GM12878 (cell line): ENCODE results near the gene CYS1. TPM values are rescaled to one million over a fixed set of nuclear protein-coding genes. Genes with fewer than 3 reads are reported as not detected.

ENCODE experiments used
- ATAC-seq: fragments of 200-7000 bp; cut with Tn5 transposase; 3 replicates; pipeline ENCODE4 v1.9.1; 2020; ENCODE audit warnings: mild to moderate bottlenecking, moderate library complexity
- BruUV-seq: library from RNA; stranded (reverse); fragments of 400-500 nt; replicated peaks from 2 replicates; lab custom pipeline; 2021; lab: Mats Ljungman, UMichigan
- CTCF ChIA-PET: fragments of 300-600 bp; sonication (Branson Sonifier 250); formaldehyde crosslinking; extraction: SDS; loops from one replicate; lab custom pipeline; 2021; ENCODE audit warnings: inconsistent platforms; lab: Yijun Ruan, JAX
- POLR2A ChIA-PET: fragments of 350-600 bp; formaldehyde crosslinking; extraction: SDS; loops from one replicate; lab custom pipeline; 2021; ENCODE audit warnings: inconsistent platforms; lab: Charles Lee
- RAD21 ChIA-PET: fragments of 300-600 bp; sonication (Branson Sonifier 250); formaldehyde crosslinking; loops from one replicate; lab custom pipeline; 2023; ENCODE audit warnings: antibody characterized with exemption; ENCODE audit not compliant: unreplicated experiment; lab: Charles Lee
- SMC1A ChIA-PET: fragments of 300-600 bp; sonication (Branson Sonifier 250); formaldehyde crosslinking; loops from one replicate; lab custom pipeline; 2023; ENCODE audit not compliant: unreplicated experiment, uncharacterized antibody; lab: Charles Lee
- DNase-seq: peaks from one replicate; pipeline ENCODE4 v3.0.0-alpha.2; 2011; ENCODE audit warnings: low read depth, low spot score
- FAIRE-seq: peaks from 3 replicates; lab custom pipeline; 2011; peaks lifted over from hg19 to GRCh38; lab: Jason Lieb, UNC
- H2AFZ ChIP-seq: 2 replicates; pipeline ENCODE4 v1.6.0; 2011; ENCODE audit warnings: low read depth, low read length, control low read depth; ENCODE audit not compliant: control insufficient read depth
- H3K27ac ChIP-seq: 2 replicates; pipeline ENCODE4 v1.5.1; 2011; ENCODE audit warnings: control low read depth; ENCODE audit not compliant: control insufficient read depth, insufficient read depth
- H3K27me3 ChIP-seq, 2 experiments: replicated peaks in 1 of 2; 2 replicates each; pipeline versions ENCODE4 v1.6.0 to v1.6.1; 2011; ENCODE audit warnings: low read length in 1 of 2; ENCODE audit not compliant: control insufficient read depth in 2 of 2, insufficient read depth in 2 of 2
- H3K36me3 ChIP-seq, 2 experiments: 2 replicates each; pipeline ENCODE4 v1.5.1; 2011; ENCODE audit warnings: low read length in 1 of 2; ENCODE audit not compliant: control insufficient read depth in 2 of 2, insufficient read depth in 2 of 2
- H3K4me1 ChIP-seq: 2 replicates; pipeline ENCODE4 v1.6.1; 2011; ENCODE audit warnings: mild to moderate bottlenecking, low read length, moderate library complexity, mixed read lengths; ENCODE audit not compliant: control insufficient read depth, insufficient read depth
- H3K4me2 ChIP-seq: 2 replicates; pipeline ENCODE4 v1.6.0; 2011; ENCODE audit warnings: control low read depth; ENCODE audit not compliant: control insufficient read depth, insufficient read depth
- H3K4me3 ChIP-seq: fragments of 200-600 bp; sonication (generic); 2 replicates; pipeline ENCODE4 v1.5.1; 2016
- H3K79me2 ChIP-seq: 2 replicates; pipeline ENCODE4 v1.6.0; 2011; ENCODE audit warnings: low read length; ENCODE audit not compliant: control insufficient read depth, insufficient read depth
- H3K9ac ChIP-seq: 2 replicates; pipeline ENCODE4 v1.8.0; 2011; ENCODE audit warnings: low read length, control low read depth, mixed read lengths; ENCODE audit not compliant: control insufficient read depth, insufficient read depth
- H3K9me3 ChIP-seq: replicated peaks from 3 replicates; pipeline ENCODE4 v1.5.1; 2011; ENCODE audit warnings: mild to moderate bottlenecking, low read length; ENCODE audit not compliant: control insufficient read depth, insufficient read depth
- H4K20me1 ChIP-seq: 2 replicates; pipeline ENCODE4 v1.6.0; 2011; ENCODE audit not compliant: control insufficient read depth, insufficient read depth
- ASH2L ChIP-seq: fragments of 300-600, 200-600 bp; sonication (generic); IDR thresholded peaks from 2 replicates; pipeline ENCODE4 v1.6.1; 2017; ENCODE audit warnings: low read depth, mild to moderate bottlenecking, borderline replicate concordance
- BACH1 ChIP-seq: fragments of 450-650 bp; IDR thresholded peaks from 2 replicates; pipeline ENCODE4 v1.6.1; 2017; ENCODE audit warnings: mild to moderate bottlenecking, borderline replicate concordance
- CBX3 ChIP-seq: fragments of 200-600 bp; sonication (generic); IDR thresholded peaks from 2 replicates; pipeline ENCODE4 v1.6.1; 2016; ENCODE audit warnings: low read depth, borderline replicate concordance
- CHD2 ChIP-seq: IDR thresholded peaks from 2 replicates; pipeline ENCODE4 v1.6.1; 2011; ENCODE audit warnings: low read depth, low read length, improper control_type of control experiment, borderline replicate concordance
- CREM ChIP-seq: IDR thresholded peaks from 2 replicates; pipeline ENCODE4 v1.6.1; 2014; ENCODE audit warnings: antibody characterized with exemption, low read depth
- GABPA ChIP-seq: IDR thresholded peaks from 2 replicates; pipeline ENCODE4 v1.6.1; 2014; ENCODE audit warnings: antibody characterized with exemption, low read depth, mild to moderate bottlenecking, inconsistent platforms
- HDAC2 ChIP-seq: fragments of 200-600 bp; sonication (generic); IDR thresholded peaks from 2 replicates; pipeline ENCODE4 v1.6.1; 2017
- MTA3 ChIP-seq: IDR thresholded peaks from 2 replicates; pipeline ENCODE4 v1.6.1; 2012; ENCODE audit warnings: low read length, inconsistent platforms, borderline replicate concordance
- NFYB ChIP-seq: IDR thresholded peaks from 2 replicates; pipeline ENCODE4 v1.6.1; 2011; ENCODE audit warnings: low read depth, mild to moderate bottlenecking, low read length, improper control_type of control experiment, moderate library complexity; ENCODE audit not compliant: insufficient read depth
- RAD51 ChIP-seq: fragments of 450-650 bp; IDR thresholded peaks from 2 replicates; pipeline ENCODE4 v1.6.1; 2016; ENCODE audit warnings: moderate library complexity, mild to moderate bottlenecking, inconsistent platforms
- TCF12 ChIP-seq: IDR thresholded peaks from 2 replicates; pipeline ENCODE4 v1.6.1; 2011; ENCODE audit warnings: low read depth, mild to moderate bottlenecking, low read length
- TCF7 ChIP-seq: IDR thresholded peaks from 2 replicates; pipeline ENCODE4 v1.6.1; 2014; ENCODE audit warnings: antibody characterized with exemption, borderline replicate concordance
- ZBTB40 ChIP-seq: fragments of 450-650 bp; IDR thresholded peaks from 2 replicates; pipeline ENCODE4 v1.6.1; 2016; ENCODE audit warnings: mild to moderate bottlenecking, moderate library complexity, borderline replicate concordance
- ZNF592 ChIP-seq: fragments of 450-650 bp; IDR thresholded peaks from 2 replicates; pipeline ENCODE4 v1.6.1; 2017; ENCODE audit warnings: mild to moderate bottlenecking, moderate library complexity
- WGBS: methylation state at CpG from one replicate; pipeline ENCODE4 v1.1.6; 2016; ENCODE audit warnings: low lambda C conversion rate; ENCODE audit not compliant: insufficient replicate concordance, insufficient coverage; ENCODE audit errors: missing lambda C conversion rate; 5-methylcytosine and 5-hydroxymethylcytosine counted together
- in situ Hi-C: fragments of 300-500 bp; cut with MboI; formaldehyde crosslinking; loops from 9 replicates; pipeline ENCODE4 v1.14.3; 2018; ENCODE audit warnings: mixed read lengths
- intact Hi-C: fragments of 100-400 bp; cut with micrococcal nuclease; formaldehyde crosslinking; loops from one replicate; pipeline ENCODE4 v1.14.2; 2022; ENCODE audit not compliant: unreplicated experiment
- polyA plus RNA-seq, 11 experiments: library from polyadenylated mRNA; depleted of rRNA in 4 of 11; unstranded in 6 of 11; stranded (reverse) in 5 of 11; fragments of >200 nt; fragmentation: Nextera tagmentation in 4 of 11; fragmentation: Illumina TruSeq in 1 of 11; extraction: Ambion mirVana in 4 of 11; extraction: Trizol in 1 of 11; gene quantifications; 1 replicate in 1 of 11; 2 replicates in 10 of 11; pipeline versions ENCODE4 v1.2.1 to v1.2.3, GENCODE V29; 2011 to 2016; ENCODE audit warnings: inconsistent platforms in 2 of 11, missing spikeins in 2 of 11, low read depth in 1 of 11
- total RNA-seq, 4 experiments: library from RNA; depleted of rRNA in 3 of 4; stranded (reverse); fragments of >200 nt in 3 of 4; fragmentation: Illumina TruSeq in 1 of 4; extraction: Trizol in 1 of 4; gene quantifications; 2 replicates each; pipeline versions ENCODE4 v1.2.1 to v1.2.3, GENCODE V29; 2013 to 2021
- TF ChIP-seq, protein P1 (sequence below): fragments of 450-650 bp; IDR thresholded peaks from 2 replicates; pipeline ENCODE4 v1.6.1; 2014; ENCODE audit warnings: mild to moderate bottlenecking

CYS1 gene
- total and polyA plus RNA-seq, 10 of the 15 experiments (the other 5 are each of a cell fraction or from before 2014, with no cell fraction given): 0.35 to 6.4 (median 2.5) TPM

DNA sequence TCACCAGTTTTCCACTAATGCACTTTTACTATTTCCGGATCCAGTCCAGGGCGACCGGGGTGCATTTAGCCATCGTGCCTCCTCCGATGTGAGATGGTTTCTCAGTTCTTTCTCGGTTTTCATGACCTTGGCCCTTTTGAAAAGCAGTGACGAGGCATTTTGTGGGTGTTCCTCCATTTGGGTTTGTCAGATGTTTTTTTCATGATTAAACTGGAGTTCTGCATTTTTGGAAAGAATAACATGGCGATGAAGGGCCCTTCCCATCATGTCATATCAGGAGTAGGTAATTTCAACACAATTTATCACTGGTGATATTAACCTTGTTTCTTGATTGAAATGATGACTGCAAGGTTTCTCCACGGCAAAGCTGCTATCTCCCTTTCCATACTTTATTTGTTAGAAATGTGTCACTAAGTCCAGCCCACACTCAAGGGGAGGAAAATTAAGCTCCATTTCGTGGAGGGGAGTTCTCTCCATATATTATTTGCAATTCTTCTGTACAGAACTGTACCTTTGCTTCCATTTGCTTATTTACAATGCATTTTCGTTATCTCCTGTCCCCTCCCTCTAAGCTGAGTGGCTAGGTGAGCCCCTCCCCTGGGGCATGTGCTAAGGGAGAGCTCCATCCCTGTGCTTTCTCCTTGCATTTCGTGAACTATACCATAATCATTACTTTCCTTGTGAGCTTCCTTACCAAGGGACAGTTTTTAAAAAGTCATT, 45.7 kb downstream of the CYS1 start:
- H3K9ac ChIP-seq: no peak overlapping the region
- ChIA-PET RAD21 (interaction anchor here (1.0 to 1.7 kb wide), 2 partner anchors 15 to 50 kb away, joined by 3 to 6 read pairs; no protein-coding TSS in a partner anchor), POLR2A (no interaction called here), CTCF (interaction anchor here (0.8 to 6.9 kb wide), 5 partner anchors 14 to 264 kb away, joined by 3 to 45 read pairs (median 4); no protein-coding TSS in a partner anchor), SMC1A (interaction anchor here (0.6 to 3.0 kb wide), 4 partner anchors 11 to 486 kb away, joined by 3 to 11 read pairs (median 3); no protein-coding TSS in a partner anchor)
- H3K4me1 ChIP-seq: peaks cover 4% of the 10 kb centered on the region
- intact Hi-C loops (no loop called here), in situ Hi-C loops (no loop called here)
- no peaks in the 10 kb centered on the region for H3K36me3 ChIP-seq
- H3K27me3 ChIP-seq: peaks cover 0 to 3% of the 10 kb centered on the region in 2 experiments; a peak in 1 of 4 replicates
- 40% methylated on average over 12 of the region's 12 CpGs for WGBS
- no peak for DNase-seq
- H3K27ac ChIP-seq: no peak overlapping the region
- FAIRE-seq: no peak
- H3K79me2 ChIP-seq: no peaks in the 10 kb centered on the region
- H3K4me2 ChIP-seq: no peak overlapping the region
- no peaks in the 10 kb centered on the region for H4K20me1 ChIP-seq
- no peak overlapping the region for H3K4me3 ChIP-seq
- no peak overlapping the region for H2AFZ ChIP-seq
- no peaks in the 10 kb centered on the region for H3K9me3 ChIP-seq
- ATAC-seq: no peak
- BruUV-seq: no TSS peak
- TF ChIP-seq, protein P1, sequence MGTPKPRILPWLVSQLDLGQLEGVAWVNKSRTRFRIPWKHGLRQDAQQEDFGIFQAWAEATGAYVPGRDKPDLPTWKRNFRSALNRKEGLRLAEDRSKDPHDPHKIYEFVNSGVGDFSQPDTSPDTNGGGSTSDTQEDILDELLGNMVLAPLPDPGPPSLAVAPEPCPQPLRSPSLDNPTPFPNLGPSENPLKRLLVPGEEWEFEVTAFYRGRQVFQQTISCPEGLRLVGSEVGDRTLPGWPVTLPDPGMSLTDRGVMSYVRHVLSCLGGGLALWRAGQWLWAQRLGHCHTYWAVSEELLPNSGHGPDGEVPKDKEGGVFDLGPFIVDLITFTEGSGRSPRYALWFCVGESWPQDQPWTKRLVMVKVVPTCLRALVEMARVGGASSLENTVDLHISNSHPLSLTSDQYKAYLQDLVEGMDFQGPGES: no peak
- TF ChIP-seq MTA3 (no peak), CHD2 (no peak), RAD51 (no peak), CREM (no peak), TCF7 (no peak), GABPA (no peak), HDAC2 (no peak), ZNF592 (no peak), BACH1 (no peak), NFYB (no peak), ASH2L (no peak), ZBTB40 (no peak), TCF12 (no peak), CBX3 (no peak)
